ENCODE results near the gene CTBP2.

DNA sequence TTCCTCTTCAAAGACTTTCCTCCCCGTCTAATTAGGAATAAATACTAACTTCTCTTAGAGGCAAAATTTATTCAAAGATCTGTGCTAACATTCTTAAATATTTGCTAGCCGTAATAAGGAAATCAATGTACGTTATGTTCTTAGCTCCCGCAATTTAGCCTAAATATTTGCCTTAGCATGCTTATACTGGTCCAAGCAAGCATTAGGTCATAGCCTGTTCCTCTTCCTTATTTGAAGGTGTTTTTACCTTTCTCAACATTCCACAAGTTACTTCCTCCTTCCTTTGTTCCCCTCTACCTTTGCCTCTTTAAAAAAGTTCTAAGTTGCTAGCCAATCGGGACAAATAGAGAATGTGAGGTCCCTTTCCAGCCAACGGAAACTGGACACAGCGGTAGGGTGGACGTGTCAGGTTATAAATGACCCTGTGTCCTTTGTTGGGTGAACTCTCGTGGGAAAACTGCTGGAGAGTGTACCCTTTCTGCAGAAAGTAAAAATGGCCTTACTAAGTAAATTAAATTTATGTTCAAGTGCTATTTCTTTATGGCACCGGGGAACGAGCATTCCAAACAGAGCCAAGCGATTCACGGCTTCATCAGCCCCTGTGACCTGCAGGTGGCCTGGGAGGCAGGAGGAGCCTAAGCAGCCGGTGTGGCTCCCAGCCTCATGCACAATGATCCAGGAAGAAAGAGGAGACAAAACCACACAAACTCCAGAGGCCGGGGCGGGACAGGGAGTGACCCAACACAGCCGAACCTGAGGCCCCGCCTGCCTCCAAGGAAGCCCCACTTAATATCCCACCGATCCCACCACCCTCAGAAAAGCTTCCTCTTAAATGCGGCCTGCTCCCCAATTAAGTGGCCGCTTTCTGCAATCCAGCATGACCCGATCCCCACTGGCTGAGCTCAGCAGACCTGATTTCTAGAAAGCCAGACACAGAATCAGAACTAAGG lies 151.4 kb downstream of the CTBP2 start:
- TF ChIP-seq, protein P1, sequence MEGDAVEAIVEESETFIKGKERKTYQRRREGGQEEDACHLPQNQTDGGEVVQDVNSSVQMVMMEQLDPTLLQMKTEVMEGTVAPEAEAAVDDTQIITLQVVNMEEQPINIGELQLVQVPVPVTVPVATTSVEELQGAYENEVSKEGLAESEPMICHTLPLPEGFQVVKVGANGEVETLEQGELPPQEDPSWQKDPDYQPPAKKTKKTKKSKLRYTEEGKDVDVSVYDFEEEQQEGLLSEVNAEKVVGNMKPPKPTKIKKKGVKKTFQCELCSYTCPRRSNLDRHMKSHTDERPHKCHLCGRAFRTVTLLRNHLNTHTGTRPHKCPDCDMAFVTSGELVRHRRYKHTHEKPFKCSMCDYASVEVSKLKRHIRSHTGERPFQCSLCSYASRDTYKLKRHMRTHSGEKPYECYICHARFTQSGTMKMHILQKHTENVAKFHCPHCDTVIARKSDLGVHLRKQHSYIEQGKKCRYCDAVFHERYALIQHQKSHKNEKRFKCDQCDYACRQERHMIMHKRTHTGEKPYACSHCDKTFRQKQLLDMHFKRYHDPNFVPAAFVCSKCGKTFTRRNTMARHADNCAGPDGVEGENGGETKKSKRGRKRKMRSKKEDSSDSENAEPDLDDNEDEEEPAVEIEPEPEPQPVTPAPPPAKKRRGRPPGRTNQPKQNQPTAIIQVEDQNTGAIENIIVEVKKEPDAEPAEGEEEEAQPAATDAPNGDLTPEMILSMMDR (IDR thresholded peaks at IDR 0.05): no peak
- no peak for TF ChIP-seq EP300 (IDR thresholded peaks at IDR 0.05)
